Gastrocnemius medialis (tissue), 4 donors: Measurements from ENCODE around the gene KRT80.

Experiments used
- CTCF ChIP-seq, 5 experiments: fragments of 450-650 bp in 3 of 5; fragments of 200-600 bp in 2 of 5; sonication (generic) in 2 of 5; IDR thresholded peaks in 4 of 5; conservative IDR thresholded peaks in 1 of 5; 1 replicate in 4 of 5; 2 replicates in 1 of 5; pipeline ENCODE4 v1.5.1; 2016 to 2019; ENCODE audit warnings: antibody characterized with exemption in 5 of 5, mild to moderate bottlenecking in 3 of 5, moderate library complexity in 3 of 5
- POLR2A ChIP-seq, 2 donors: fragments of 450-650 bp; IDR thresholded peaks; one replicate each; pipeline ENCODE4 v1.6.1; 2017; ENCODE audit warnings: antibody characterized with exemption in 2 of 2, mild to moderate bottlenecking in 2 of 2, moderate library complexity in 2 of 2

- no peak for TF ChIP-seq CTCF (IDR thresholded peaks at IDR 0.05 in 4 of 5, conservative IDR thresholded peaks at IDR 0.05 in 1 of 5)
- no peak for TF ChIP-seq POLR2A (IDR thresholded peaks at IDR 0.05)
Observed at GRCh38 chr12:52149182-52149641, 42.6 kb downstream of the KRT80 start.
